NCI-H82 treated with DMSO at 0.1 percent for 48 hours (cell line): ENCODE measurements around the gene DOCK6.

ENCODE experiments used
- DNase-seq: peaks from one replicate; lab custom pipeline; 2025; ENCODE audit not compliant: unreplicated experiment; lab: John Stamatoyannopoulos, UW

The DOCK6 gene

DNA sequence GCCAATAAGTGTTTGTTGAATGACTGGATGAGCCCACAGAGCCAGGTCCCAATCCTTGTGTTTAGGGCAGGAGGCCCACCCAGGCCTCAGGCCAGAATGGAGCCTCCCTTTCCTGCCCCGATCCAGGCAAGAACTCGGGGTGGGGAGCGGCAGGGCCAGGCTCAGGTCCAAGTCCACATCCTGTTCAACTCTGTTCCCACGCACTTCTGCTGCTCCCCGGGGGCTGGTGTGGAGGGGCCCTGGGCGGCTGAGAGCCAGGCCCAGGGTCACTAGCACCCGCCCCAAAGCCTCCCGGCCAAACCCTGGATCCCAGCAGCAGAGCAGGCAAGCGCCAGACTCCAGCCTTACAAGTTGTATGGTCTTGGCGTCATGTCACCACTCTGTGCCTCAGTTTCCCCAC is 14.9 kb downstream of the DOCK6 start:
- DNase-seq: no peak

DNA sequence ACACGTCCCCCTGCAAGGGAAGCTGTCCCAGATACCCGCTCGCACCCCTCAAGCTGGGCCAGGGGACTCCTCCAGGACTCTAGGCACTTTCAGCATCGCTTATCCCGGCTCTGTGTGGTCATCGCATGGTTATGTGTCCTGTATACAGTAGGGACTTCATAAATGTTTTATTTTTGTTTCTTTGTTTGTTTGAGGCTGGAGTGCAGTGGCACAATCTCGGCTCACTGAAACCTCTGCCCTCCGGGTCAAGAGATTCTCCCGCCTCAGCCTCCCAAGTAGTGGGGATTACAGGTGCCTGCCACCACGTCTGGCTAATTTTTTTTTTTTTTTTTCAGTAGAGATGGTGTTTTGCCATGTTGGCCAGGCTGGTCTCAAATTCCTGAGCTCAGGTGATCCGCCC is 15.4 kb downstream of the DOCK6 start:
- no peak for DNase-seq

DNA sequence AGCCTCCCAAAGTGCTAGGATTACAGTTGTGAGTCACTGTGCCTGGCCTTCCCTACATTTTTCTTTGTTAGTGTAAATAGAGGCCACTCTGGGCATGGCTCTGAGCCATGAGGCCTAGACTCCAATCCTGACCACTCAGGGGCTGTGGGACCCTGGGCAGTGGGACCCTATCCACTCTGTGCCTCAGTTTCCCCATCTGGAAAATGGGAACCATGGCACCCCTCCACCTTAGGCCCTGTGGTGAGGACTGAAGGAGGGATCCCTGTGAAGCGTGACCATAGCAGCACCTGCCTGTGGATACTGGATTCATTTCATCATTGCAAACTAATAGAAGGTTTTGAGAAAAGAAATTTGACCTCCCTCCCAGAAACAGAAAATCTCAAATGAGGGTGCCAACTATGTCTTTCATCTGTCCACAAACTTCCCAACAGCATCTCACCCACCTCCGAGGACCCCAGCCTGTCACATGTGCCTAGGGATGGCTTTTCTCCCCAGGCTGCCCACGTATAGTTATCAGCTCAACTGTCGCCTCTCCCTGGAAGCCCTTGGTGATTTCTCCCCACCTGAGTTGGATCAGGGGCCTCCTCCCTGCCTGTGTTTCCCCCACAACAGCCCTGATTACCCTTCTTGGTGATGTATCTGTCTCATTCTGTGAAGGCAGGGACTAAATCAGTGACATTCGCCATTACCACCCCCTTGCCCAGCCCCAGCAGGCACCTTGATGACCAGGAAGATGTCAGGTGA is 17.3 kb downstream of the DOCK6 start:
- no peak for DNase-seq

DNA sequence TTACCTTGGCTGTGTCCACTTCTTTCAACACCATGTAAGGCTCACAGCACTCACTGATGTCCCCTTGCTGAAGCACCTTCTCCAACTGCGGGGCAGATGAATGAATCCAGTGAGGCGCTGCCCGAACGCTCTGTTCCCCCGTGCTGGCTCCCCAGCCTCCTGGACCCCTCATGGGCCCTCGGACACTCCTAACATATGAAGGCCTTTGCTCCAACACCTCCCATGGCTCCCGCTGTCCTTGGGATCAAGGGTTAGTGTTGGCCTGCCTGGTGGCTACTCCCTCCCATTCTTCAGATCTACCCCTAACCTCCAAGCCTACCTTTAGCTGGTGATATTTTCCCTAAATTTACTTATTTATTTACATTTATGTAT is 18.5 kb downstream of the DOCK6 start:
- DNase-seq: no peak

DNA sequence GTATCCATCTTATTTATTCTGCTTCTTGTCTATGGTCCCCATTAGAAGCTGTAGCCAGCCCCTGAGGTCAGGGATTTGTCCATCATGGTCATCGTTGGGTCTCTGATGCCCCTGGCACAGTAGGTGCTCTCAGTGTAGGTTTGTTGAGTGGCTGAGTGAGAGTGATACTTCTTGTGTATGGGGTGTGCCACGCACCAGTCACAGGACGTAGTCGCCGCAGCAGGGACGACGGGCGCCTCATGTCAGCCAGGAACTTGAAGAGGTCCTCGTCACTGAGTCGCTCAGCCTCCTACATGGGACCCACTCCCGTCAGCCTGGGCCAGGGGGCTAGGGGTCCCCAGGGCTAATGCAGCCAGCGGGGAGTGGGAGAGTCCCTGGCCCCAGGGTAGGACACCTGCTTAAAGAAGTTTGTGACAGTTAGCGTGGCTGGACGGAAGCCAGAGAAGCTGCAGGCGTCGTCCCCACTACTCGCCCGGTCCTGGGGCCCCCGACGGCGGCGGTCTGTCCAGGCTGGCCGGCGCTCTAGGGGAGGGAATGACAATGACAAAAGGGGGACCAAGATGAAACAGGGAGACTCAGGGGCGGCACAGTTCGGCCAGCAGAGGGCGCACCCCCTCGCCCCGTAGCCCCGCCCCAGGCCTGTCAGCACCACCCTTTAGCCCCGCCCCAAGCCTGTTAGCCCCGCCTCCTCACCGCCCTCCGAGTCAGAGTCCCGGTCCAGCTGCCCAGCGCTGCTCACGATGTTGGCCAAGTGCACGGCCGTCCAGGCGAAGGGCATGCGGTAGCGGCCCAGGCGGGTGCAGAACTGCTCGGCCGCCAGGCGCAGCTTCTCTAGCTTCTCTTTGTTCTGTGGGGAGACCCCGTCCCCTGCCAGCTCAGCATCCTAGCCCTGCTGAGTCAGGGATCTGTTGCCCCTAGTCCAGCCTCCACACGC is 19.2 kb downstream of the DOCK6 start:
- DNase-seq: peak; percentile 19

DNA sequence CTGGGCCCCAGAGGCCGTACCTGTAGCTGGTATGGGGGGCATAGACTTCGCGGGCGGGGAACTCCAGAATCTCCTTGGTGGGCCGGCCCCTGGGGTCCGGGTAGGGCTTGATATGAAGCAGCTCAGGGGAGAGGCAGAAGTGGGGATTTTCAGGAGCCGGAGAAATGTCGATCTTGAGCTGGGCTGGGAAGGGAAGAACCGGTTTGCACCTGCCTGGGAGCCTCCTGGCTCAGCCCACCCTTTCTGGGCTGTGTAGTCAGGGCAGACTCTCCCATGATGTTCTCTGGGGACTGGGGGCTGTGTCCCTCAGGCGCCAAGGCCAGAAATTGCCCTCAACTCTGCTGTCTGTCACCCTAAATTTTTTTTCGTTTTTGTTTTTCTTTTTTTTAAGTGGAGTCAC is 20.3 kb downstream of the DOCK6 start:
- no peak for DNase-seq

DNA sequence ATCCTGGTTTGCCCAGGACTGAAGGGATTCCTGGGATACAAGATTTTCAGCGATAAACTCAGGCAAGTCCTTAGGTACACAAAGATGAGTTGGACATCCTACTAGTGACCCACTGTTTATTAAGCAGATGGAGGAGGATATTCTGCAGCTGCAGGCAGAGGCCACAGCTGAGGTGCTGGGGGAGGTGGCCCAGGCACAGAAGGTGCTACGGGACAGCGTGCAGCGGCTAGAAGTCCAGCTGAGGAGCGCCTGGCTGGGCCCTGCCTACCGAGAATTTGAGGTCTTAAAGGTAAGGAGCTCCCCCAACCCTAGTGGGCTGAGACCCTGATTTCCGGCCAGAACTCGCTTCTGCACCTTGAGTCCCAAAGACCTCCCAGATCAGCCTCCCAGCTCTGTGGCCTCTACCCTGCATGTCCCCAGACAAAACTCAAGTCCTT is 22.3 kb downstream of the DOCK6 start:
- no peak for DNase-seq

DNA sequence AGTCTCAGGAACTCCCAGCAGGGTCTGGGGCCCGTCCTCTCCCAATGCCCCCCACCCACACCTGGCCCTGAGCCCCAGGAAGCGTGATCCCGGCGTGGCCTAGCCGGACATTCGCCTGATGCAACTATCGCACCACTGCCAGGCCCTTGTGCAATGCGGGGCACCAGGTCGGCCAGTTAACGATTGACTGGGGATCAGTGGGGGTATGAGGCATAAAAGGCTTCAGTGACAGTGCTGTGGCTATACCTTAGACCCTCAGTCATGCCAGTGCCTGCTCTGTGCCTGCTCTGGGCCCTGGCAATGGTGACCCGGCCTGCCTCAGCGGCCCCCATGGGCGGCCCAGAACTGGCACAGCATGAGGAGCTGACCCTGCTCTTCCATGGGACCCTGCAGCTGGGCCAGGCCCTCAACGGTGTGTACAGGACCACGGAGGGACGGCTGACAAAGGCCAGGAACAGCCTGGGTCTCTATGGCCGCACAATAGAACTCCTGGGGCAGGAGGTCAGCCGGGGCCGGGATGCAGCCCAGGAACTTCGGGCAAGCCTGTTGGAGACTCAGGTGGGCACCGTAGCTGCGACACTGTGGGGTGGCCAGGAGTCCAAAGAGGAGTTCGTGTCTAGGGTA is 22.8 kb downstream of the DOCK6 start, which contains the start of gene ANGPTL8:
ANGPTL8 (plus strand) TSS at position 243 of the 624 bp plus-strand sequence; CDS start at position 262, 19 bp downstream.
- no peak for DNase-seq

DNA sequence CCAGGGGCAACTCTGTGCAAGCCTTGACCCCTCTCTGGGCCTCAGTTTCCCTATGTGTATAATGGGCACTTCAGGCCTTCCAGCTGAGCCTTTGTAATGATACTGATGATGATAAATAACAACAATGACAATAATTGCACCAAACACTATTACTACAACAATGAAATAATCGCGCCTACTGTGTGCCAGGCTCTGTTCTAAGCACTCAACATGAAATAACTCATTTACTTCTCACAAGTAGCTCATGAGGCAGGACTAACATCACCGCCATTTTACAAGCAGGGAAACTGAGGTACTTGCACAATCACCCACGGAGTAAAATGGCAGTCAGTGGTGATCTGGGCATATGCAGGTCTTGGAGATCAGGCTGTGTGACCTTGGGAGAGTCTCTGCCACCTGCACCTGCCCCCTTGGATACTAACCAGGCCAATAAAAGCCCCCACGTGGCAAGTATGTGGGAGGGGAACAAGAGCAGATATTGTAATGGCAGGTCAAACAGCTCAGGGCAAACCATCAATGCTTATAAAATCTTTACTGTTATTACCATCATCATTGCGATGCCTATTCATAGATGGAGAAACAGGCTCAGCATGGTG is 23.4 kb downstream of the DOCK6 start:
- no peak for DNase-seq

DNA sequence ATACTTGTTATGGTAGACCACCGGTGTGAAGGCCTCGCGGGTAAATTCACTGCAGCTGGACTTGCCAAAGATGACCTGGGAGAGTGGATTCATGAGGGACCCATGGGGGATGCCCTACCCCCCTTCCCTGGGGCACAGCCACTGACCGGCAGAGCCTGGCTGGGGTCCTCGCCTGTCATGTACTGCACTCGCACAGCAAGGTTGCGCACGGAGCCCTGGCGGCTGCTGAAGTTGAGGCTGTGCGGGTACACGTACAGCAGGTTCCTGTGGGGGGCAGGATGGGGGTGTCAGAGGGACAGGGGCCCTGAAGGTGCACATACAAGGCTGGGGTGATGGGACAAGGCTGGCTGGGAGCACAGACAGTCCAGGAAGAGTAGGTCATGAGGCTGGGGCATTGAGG is 24.3 kb downstream of the DOCK6 start:
- no peak for DNase-seq

DNA sequence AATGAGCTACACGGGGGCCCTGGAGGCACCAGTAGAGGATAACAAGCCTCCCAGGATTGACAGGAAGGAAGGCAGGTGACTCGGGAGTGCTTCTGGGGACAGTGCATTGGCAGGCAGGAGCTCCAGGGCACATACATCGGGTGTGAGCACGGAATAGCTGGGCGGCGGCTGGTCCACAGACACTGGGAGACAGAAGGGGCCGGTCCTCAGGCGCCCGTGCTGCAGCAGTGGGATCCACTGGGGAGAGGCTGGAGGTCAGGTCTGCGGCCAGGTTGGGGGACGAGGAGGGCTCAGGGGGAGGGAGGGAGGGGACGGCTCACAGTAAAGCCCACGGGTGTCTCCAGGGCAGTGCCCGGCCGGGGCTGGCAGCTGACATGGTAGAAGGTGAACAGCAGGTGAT is 25.0 kb downstream of the DOCK6 start:
- DNase-seq: no peak

DNA sequence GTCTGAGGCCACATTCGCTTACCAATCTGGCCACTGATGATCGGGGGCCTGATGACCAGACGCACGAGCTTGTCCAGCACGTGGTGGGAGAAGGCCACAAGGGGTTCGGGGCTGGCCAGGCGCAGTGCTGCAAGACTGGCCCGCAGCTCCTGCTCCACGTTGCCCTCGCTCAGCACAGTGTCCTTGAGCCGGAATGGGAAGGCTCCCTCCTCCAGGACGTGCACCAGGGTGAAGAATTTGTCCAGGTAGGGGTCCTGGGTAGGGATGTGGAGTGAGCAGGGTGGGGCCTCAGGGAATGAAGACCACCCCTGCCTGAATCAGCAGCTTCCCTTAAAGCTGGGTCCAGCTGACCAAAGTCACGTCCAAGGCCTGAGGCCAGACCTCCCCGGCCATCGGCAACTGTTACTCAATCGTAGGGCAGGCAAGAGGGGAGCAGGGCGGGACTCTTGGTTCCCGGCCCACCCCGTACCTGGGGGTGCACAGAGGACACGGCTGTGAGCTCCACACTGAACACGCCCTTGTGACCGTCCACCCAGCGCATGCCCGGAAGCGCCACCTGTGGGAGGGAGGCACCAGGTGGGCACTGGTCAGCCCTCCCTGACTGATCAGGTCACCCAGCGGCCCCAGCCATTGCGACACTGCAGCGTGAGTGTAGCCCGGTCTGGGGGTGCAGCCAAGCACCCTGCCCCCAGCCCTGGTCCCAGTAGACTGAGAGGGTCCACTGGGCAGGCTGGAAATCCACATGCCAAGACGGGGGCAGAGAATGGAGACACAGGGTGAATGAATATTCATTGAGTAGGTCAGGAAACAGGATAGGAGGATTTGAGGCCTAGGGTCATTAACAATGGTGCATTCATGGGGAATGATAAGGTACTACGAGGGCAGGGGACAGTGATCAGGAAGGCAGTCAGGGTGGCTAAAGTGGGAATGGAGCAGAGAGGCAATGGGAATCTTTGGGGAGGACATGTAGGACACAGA is 25.7 kb downstream of the DOCK6 start:
- DNase-seq: no peak

DNA sequence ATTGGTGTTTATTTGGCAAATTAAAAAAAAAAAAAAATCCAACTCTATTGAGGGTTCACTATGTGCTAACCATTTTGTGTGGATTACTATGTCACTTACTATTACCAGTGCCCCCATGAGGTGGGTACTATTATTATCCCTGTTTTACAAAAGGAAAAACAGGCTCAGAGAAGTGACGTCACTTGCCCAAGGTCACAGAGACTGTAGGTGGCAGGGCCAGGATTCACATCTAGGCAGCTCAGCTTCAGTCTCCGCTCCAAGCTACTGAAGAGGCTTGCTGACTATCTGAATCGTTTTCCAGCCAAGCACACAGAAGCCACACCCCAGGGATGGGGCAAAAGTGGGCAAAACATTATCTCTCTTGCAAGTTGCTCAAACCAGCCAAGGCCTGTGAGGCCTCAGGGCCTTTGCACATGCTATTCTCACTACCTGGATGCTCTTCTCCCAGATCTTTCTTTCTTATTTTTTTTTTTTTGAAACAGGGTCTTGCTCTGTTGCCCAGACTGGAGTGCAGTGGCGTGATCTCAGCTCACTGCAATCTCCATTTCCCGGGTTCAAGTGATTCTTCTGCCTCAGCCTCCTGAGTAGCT is 27.7 kb downstream of the DOCK6 start:
- no peak for DNase-seq

DNA sequence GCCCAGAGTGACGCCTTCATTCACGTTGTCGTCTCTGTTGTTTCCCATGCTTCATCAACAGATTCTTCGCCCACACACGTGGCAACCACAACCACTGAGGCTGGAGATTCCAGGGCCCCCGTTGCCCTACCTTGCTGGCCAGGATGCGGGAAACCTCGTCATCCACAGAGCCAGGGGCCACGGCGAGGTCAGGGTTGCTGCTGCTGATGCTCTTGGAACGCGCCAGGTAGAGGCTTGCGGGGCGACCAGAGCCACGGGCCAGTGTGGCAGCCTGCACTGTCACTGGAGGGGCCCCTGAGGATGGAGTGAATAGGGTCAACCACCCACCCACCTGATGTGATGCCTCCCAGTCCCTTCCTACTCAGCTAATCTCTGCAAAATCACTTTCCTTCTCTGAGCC is 29.3 kb downstream of the DOCK6 start:
- no peak for DNase-seq

DNA sequence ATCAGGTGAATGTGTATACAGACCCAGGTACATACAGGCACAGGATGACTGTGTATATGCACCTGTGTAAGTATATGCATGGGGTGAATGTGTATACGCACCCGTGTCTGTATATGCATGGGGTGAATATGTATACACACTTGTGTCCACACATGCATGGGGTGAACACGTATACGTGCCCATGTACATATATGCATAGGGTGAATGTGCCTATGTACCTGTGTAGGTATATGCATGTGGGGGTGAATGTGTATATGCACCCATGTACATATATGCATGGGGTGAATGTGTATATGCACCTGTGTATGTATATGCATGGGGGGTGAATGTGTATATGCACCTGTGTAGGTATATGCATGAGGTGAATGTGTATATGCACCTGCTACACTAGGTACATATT is 29.8 kb downstream of the DOCK6 start:
- no peak for DNase-seq

DNA sequence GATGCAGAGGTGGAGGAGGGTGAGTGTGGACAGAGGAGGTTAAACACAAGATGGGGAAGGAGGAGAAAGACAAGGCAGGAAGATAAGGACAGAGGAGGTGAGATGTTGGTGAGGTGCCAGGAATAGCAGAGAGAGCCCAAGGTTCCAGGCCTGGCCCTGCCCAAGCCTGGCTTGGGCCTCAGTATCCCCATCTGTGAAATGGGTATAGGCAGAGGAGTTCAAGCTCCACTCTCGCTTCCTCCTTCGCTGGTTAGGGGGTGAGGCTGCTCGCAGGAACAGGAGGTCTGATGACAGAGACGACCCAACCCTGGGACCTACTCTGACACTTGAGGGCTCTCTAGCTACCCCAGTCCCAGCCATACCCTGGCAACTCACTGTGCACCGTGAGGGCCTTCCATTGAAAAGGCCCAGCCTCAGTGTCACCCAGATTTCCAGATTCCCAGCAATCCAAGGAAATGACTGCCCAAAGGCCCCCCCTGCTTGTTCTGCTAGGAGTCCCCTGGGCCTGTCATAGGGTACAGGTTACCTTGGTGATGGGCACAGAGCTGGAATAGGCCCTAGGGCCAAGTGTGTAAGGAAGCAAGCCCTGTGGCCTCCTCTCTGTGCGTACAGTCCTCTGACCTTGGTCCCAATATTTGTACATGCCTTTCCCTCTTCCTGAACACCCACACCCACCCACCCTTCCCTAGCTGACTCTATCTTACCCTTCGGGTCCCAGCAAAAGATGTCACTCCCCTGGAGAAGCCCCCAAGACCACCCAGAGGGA is 31.5 kb downstream of the DOCK6 start:
- no peak for DNase-seq

DNA sequence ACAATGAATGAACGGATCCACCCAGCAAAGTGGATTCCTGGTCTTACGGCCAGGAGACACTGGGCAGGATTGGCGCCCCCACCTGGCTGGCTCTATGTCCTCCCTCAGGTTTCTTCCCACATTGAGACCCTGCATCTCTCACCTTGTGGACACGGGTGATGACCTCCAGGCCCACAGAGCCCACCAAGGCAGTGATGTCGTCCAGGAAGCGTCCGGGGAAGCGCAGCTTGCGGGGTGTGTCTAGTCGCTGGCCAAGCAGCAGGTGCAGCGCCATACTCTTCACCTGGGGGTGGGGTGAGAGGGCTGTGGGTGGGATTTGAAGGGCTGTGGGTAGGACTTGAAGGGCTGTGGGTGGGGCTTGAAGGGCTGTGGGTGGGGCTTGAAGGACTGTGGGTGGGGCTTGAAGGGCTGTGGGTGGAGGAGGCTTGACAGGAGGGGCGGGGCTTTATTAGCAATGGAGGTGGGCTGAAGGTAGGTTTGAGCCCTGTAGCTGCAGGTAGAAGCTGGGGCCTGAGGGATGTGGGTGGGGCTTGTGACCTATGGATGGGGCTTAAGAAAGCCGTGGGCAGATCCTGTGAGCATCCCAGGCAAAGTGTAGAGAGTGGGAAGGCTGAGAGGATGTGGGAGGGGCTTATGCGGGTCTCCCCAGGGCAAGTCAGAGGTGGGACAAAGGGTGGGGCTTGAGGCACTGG is 35.0 kb downstream of the DOCK6 start:
- peak; percentile 6 for DNase-seq

DNA sequence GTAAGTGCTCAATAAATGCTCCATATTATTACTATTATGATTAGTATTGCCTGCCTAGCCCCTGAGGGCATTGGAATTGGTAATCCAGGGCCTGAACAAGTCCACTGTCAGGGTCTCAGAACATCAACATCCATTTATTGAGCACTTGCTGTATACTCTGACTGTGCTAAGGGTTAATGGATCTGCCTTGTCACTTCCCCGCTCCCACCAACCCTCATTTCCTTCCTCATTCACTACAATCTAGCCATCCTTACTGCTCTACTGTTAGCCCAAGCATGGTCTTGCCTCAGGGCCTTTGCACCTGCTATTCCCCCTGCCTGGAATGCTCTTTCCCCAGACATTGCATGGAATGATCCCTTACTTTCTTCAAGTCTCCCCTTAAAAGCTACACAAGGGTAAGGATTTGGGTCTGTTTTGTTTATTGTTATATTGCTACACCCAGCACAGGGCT is 35.6 kb downstream of the DOCK6 start:
- no peak for DNase-seq
